ENCODE data around the gene ARGLU1.

Gene ARGLU1

DNA sequence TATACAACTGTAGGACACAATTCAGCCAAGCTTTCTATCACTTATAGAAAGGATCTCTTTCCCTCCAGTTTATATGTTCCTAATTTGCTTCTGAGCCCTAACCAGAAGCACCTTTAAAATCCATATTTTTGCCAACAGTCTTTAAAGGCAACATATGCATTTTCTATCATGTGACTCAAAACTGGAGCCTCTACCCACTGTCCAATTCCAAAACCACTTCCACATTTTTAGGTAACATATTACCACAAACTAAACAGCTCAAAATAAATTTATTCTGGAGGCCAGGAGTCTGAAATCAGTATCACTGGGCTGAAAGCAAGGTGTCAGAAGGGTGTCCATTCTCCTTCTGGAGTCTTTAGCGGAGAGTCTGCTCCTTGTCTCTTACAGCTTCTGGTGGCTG lies 16.6 kb downstream of the ARGLU1 start:
- ATAC-seq (replicated peaks) (no peak), DNase-seq (no peak)
- no peaks in the 10 kb centered on the region for H3K27me3 Mint-ChIP-seq
- H3K9me3 Mint-ChIP-seq, result no peaks in the 10 kb centered on the region
- H3K4me3 Mint-ChIP-seq, result no peak overlapping the region
- peak overlapping the region; percentile 1 to 6 for H3K27ac Mint-ChIP-seq
- peaks cover 74% of the 10 kb centered on the region for H3K36me3 Mint-ChIP-seq (ENCODE audit: insufficient read depth)
- peaks cover 38 to 61% of the 10 kb centered on the region in 2 donors for H3K4me1 Mint-ChIP-seq (ENCODE audit: low read depth in 2 of 2)

DNA sequence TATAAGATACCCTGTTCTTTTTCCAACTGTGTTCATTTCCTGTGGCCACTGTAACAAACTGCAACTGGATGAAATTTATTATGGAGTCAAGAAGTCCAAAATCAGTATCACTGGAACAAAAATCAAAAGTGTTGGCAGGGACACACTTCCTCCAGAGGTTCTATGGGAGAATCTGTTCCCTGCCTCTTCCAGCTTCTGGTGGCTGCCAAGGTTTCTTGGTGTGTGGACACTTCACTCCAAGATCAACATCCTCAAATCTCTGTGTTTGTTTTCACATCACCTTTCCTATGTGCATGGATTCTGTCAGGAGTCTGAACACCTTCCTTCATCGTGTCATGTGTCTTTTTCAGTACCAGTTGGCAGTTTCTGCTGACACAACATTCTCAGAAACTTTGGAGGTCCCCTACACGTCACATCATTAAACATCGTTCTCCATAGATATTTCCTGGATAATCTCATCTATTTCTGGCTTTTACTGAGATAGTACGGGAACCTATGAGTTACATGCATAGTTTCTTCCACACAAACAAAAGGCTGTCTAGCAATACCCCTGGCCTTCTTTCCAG lies 17.3 kb downstream of the ARGLU1 start:
- Mint-ChIP-seq H3K27me3 (no peaks in the 10 kb centered on the region), H3K27ac (peak overlapping the region; percentile 6 to 36), H3K4me3 (no peak overlapping the region), H3K9me3 (no peaks in the 10 kb centered on the region), H3K4me1 (ENCODE audit: low read depth in 2 of 2) (peaks cover 35 to 55% of the 10 kb centered on the region in 2 donors), H3K36me3 (ENCODE audit: insufficient read depth) (peaks cover 67% of the 10 kb centered on the region)
- DNase-seq (no peak), ATAC-seq (replicated peaks) (no peak)

DNA sequence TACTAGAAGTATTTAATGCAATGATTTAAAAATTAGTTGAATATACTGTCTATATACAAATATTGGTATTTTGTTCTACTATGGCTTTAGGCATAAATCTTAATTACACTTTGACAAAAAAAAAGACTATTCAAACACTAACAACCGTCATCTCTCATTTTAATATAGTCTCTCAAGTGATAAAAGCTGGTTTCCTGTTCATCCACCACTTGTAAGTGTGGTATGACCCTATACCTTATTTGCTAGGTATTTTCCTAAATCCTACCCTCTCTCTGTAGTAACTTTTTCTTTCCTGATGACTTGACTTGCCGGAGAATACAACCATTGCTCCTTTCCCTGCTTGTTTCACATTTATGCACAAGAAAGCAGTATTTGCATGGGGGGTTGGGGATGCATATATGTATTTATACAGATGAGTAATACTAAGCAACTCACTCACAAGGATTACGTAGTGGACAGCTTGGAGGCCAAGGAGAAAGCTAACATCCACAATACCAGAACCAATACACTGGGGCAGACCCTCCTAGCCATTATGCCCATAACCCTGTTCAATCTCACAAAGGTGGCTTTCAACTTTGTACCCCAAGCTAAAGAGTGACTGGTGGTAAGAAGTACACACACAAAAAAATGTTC lies 19.8 kb downstream of the ARGLU1 start:
- Mint-ChIP-seq H3K9me3 (no peaks in the 10 kb centered on the region), H3K36me3 (ENCODE audit: insufficient read depth) (peaks cover 43% of the 10 kb centered on the region), H3K27ac (peak overlapping the region in 1 of 2 donors; percentile 28), H3K27me3 (no peaks in the 10 kb centered on the region), H3K4me1 (ENCODE audit: low read depth in 2 of 2) (peaks cover 26 to 40% of the 10 kb centered on the region in 2 donors), H3K4me3 (peak overlapping the region in 1 of 2 donors; percentile 2)
- no peak for DNase-seq
- ATAC-seq (replicated peaks), result no peak

DNA sequence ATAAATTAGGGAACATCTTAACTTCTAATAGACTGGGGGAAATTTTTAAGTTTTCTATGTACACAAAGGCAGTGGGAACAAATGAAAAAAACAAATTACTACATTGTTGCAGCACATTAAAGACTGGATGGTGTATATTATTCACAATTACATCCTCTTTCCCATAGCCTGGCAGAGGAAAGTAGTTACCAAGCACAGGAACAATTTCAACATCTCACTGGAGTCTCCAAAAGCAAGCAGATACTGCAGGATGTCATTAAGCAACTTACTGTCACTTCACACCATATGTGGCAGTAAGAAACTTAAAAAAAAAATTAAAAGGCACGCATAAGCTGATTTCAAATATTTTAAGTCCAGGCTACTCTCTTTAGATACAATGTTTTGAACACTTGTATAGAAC lies 26.1 kb downstream of the ARGLU1 start:
- ATAC-seq (replicated peaks), result no peak
- Mint-ChIP-seq H3K4me1 (ENCODE audit: low read depth in 2 of 2) (no peaks in the 10 kb centered on the region), H3K27me3 (no peaks in the 10 kb centered on the region), H3K4me3 (no peak overlapping the region), H3K9me3 (no peaks in the 10 kb centered on the region), H3K27ac (no peak overlapping the region), H3K36me3 (ENCODE audit: insufficient read depth) (peaks cover 7% of the 10 kb centered on the region)
- DNase-seq, result no peak

DNA sequence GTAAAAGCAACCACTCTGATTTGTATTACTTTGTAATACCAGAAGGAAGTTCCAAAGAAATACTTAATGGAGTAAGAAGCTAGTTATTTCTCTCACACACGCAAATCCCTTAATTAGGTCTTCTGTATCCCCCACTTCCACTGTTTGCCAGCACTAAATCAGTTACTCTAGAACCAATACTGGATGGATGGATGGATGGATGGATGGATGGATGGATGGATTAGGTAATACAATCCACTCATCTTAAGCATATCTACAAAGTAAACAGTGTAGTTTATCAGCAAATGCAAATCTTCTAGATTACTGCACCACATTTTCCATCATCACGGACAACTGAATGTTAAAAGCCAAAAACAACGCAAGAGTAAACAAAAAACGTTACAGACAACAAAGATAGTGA lies 27.3 kb downstream of the ARGLU1 start:
- H3K27me3 Mint-ChIP-seq, result no peaks in the 10 kb centered on the region
- peaks cover 11% of the 10 kb centered on the region for H3K36me3 Mint-ChIP-seq (ENCODE audit: insufficient read depth)
- no peak overlapping the region for H3K27ac Mint-ChIP-seq
- H3K9me3 Mint-ChIP-seq, result no peaks in the 10 kb centered on the region
- H3K4me3 Mint-ChIP-seq, result no peak overlapping the region
- DNase-seq, result no peak
- ATAC-seq (replicated peaks), result no peak
- H3K4me1 Mint-ChIP-seq (ENCODE audit: low read depth in 2 of 2), result peaks cover 4% of the 10 kb centered on the region in 2 donors

DNA sequence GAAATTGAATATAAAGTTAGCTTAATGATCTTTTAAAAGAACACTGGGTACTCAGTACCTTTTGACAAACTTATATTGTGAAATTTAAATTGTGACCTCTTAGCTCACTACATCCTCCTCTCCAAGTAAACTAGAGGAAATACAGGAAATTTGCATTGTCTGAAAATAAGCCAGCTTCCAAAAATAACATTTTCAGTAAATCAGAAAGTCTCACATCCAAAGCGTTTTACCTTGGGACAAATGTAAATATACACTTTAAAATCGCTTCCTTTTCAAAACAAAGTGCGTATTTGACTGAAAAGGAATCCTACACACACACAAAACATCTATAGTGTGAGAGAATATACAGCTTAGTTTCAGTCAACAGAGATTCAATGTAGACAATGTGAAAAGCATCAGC lies 30.4 kb downstream of the ARGLU1 start:
- Mint-ChIP-seq H3K4me3 (peak overlapping the region in 1 of 2 donors; percentile 10), H3K27ac (no peak overlapping the region), H3K36me3 (ENCODE audit: insufficient read depth) (peaks cover 15% of the 10 kb centered on the region), H3K4me1 (ENCODE audit: low read depth in 2 of 2) (peaks cover 9 to 17% of the 10 kb centered on the region in 2 donors), H3K27me3 (peaks cover 18 to 23% of the 10 kb centered on the region in 2 donors), H3K9me3 (no peaks in the 10 kb centered on the region)
- no peak for DNase-seq
- no peak for ATAC-seq (replicated peaks)

DNA sequence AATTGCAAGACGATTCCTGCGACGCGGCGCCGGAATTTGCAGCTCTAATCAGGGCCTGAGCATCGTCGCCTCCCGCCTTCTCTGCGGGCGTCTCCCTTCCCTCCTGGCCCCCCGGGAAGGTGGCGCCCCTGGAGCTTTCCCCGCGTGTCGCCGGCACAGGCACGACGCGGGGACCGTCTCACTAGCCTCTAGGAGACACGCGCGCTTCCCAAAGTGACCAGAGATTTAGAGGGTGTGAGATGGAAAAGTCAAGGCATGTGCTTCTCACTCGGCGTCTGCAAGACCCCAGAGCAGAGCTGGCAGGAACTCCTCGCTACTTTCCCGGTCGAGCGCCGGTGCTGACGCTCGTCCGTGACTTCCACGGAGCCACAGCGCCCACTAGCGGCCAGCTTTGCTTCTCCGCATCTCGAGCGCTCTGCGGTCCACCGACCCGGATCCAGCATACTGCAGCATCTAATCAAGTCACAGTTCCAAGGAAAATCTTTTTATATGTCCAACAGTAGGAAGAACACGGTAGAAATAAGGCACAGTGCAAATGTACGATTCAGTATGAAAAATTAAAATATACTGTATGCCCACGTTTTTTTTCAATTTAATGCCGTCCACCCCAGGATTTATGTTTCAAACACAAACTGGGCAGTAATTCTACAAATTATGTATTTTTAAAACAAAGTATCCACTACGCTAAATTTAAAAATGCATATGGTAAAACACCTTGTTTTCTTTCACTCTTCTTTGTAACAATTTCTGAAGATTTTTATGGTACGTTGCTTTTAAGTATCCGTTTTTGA lies 31.5 kb downstream of the ARGLU1 start:
- ATAC-seq (replicated peaks), result peak; percentile 56
- H3K36me3 Mint-ChIP-seq (ENCODE audit: insufficient read depth), result peaks cover 17% of the 10 kb centered on the region
- peak overlapping the region in 1 of 2 donors; percentile 90 for H3K27ac Mint-ChIP-seq
- DNase-seq, result peak; percentile 85 to 89 (median 85)
- peak overlapping the region; percentile 92 to 98 for H3K4me3 Mint-ChIP-seq
- peaks cover 9 to 17% of the 10 kb centered on the region in 2 donors for H3K4me1 Mint-ChIP-seq (ENCODE audit: low read depth in 2 of 2)
- no peaks in the 10 kb centered on the region for H3K9me3 Mint-ChIP-seq
- peaks cover 27 to 34% of the 10 kb centered on the region in 2 donors for H3K27me3 Mint-ChIP-seq

DNA sequence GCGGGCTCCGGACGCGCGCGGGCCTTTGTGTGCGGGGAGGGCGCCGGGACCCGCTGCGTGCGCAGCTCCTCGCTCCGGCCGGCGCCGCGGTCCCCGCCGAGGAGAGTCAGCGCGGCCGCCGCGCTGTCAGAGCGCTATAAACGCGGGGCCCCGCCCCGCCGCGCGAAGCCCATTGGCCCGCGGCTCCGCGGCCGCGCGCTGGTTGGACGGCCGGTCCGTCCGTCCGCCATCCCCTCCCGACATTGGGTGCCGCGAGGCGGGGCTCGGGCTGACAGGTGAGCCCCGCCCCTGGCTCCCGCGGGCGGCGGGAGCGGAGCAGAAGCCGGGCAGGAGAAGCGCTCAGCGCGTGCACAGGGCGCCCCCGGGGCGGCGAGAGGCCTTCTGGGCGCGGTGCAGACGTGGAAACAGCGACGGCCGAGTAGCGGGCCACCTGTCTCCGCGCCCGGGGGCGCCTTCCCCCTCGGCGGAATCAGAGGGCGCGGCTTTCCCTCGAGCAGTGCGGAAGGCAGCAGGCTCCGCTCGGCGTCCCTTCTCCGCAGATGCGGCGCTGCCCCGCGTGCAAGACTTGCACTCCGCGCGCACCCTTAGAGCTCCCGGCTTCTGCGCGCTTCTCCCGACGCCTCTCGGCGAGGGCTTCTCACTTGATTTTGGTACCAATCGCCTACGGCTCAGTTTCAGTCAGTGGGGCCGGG lies 32.2 kb downstream of the ARGLU1 start, which contains the start of gene EFNB2:
EFNB2 (minus strand) TSS at position 111 of the 692 bp plus-strand sequence. CDS start 698 bp downstream, outside the sequence.
- peak; percentile 87 for ATAC-seq (replicated peaks)
- Mint-ChIP-seq H3K4me1 (ENCODE audit: low read depth in 2 of 2) (peaks cover 9 to 17% of the 10 kb centered on the region in 2 donors), H3K4me3 (peak within 1 kb of the TSS; percentile 92 to 98), H3K9me3 (no peaks in the 10 kb centered on the region), H3K27ac (peak within 1 kb of the TSS in 1 of 2 donors; percentile 90), H3K27me3 (peaks cover 33 to 41% of the 10 kb centered on the region in 2 donors), H3K36me3 (ENCODE audit: insufficient read depth) (peaks cover 17% of the 10 kb centered on the region)
- DNase-seq, result peak; percentile 75 to 80 (median 76)

DNA sequence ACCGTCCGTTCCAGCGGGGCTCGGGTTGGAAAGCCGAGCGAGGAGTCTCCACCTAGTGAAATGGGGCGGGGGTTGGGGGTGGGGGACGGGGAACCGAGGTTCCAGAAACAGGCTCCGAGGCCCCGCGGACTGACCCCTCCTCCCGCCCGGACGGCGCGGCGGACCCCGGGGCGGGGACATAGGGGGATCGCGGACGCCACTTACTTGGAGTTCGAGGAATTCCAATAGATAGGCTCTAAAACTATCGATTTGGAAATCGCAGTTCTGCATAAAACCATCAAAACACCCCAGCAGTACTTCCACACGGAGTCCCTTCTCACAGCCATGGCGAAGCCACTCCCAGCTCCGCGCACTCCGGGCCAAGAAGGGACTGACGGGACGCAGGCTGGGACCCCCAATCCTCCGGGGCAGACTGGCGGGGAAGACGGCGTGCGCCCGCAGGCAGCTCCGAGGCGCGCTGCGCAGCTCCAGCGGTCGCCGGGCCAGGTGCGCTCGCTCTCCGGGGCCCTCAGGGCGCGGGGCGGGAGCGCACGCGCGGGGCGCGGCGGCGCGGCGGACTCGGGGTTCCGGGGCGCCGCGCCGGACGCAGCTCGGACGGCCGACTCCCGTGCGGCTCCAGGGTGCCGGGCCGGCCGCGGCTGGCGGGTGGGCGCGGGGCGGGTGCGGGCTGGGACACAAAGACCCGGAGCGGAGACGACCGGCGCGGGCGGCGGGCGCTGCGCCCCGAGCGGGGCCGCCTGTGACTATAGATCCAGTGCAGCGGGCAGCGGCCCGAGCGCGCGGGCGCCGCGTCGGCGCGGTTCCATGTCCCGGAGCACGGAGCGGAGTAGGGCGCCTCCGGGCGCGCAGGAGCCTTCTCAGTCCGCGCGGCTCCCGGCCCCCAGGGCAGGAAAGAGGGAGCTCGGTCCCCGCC lies 33.0 kb downstream of the ARGLU1 start:
- Mint-ChIP-seq H3K27ac (peak overlapping the region in 1 of 2 donors; percentile 51), H3K9me3 (no peaks in the 10 kb centered on the region), H3K36me3 (ENCODE audit: insufficient read depth) (peaks cover 15% of the 10 kb centered on the region), H3K4me1 (ENCODE audit: low read depth in 2 of 2) (peaks cover 9 to 17% of the 10 kb centered on the region in 2 donors), H3K27me3 (peaks cover 41 to 50% of the 10 kb centered on the region in 2 donors), H3K4me3 (peak overlapping the region; percentile 92 to 98)
- DNase-seq (peak; percentile 6 to 26 (median 13)), ATAC-seq (replicated peaks) (peak; percentile 11)

DNA sequence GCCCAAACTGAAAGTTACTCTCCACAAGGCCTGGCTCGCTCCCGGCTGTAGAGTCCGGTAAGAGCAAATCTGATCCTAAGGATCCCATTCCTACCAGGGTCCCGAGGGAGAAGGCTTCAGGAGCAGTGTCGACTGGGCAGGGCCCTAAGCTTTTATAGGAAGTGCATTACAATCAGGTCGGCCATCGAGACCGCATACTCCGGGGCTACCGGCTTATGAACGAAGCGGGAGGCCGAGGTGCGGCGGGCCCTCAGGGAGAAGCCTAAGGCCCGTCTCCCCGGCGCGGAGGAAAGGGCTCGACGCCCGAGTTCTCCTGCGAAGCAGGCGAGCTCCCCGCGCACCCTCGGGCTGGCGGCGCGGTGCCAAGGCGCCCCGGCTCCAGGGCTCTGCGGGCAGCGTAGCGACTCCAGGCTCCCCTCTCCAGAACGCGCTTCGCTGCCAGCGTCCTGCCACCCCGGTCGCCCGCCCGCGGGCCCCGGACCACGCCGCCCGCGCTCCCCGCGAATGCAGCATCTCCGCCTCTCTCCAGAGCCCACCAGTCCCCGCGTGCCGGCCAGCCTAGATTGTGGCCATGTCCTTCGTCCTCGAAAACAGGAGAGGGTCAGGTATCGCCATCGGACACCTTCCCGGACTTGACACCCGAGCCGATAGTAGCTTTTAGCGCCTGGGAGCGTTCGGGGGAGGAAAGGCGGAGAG lies 33.8 kb downstream of the ARGLU1 start:
- Mint-ChIP-seq H3K27me3 (peaks cover 47 to 58% of the 10 kb centered on the region in 2 donors), H3K36me3 (ENCODE audit: insufficient read depth) (peaks cover 10% of the 10 kb centered on the region), H3K27ac (no peak overlapping the region), H3K4me3 (peak overlapping the region; percentile 92 to 98), H3K4me1 (ENCODE audit: low read depth in 2 of 2) (peaks cover 9 to 17% of the 10 kb centered on the region in 2 donors), H3K9me3 (no peaks in the 10 kb centered on the region)
- DNase-seq, result peak in 2 of 3 experiments; percentile 9 to 11
- no peak for ATAC-seq (replicated peaks)

DNA sequence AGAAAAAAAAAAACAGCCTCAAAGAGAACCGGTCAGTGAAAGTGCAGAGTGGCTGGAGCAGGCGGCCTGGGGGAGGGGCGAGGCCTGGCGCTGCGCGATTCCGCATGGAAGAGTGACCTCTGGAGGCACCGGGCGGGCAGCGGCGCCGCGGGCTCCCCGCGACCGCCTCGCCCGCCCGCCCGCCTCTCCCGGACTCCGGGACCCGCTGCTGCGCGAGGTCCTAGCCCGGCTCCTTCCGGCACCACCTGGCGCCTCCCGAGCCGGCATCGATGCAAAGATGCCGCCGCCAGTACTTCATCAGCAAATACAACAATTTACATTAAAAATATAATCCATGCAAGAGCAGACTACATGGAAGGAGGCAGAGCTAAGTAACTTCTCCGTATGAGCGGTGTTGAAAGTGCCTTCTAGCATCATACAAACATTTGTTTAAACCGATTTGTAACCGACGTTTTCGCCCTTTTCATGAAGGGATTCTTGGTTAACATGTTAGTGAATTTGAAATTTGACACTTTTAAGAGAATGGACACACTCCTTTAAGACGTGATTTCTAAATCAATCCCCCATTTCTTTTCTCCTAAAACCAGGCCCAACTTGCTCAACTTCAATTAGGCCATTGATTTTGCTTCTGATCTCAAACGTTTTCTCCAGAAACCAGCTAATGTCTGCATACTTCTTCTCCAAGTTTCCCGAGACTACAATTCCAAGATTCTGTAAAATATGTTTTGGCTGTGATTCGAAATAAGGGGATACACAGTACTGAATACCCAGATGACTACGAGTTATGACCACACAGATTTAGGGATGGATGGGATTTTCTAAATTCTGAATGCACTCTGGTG lies 34.6 kb downstream of the ARGLU1 start:
- Mint-ChIP-seq H3K4me3 (peak overlapping the region; percentile 60 to 61), H3K27ac (peak overlapping the region in 1 of 2 donors; percentile 53), H3K27me3 (peaks cover 52 to 65% of the 10 kb centered on the region in 2 donors), H3K4me1 (ENCODE audit: low read depth in 2 of 2) (peaks cover 9 to 17% of the 10 kb centered on the region in 2 donors), H3K9me3 (no peaks in the 10 kb centered on the region), H3K36me3 (ENCODE audit: insufficient read depth) (peaks cover 10% of the 10 kb centered on the region)
- no peak for DNase-seq
- ATAC-seq (replicated peaks), result no peak

Data from effector memory CD8-positive, alpha-beta T cell (primary cell).